SKM-1 treated with dmso at 0.1 percent for 144 hours (cell line): ENCODE measurements around the gene SRGAP3.
A peak's percentile ranks its signal among the peaks of the same experiment; 100 is the strongest.

ENCODE experiments used
- DNase-seq: peaks from one replicate; lab custom pipeline; 2025; ENCODE audit not compliant: unreplicated experiment; lab: John Stamatoyannopoulos, UW

SRGAP3 gene

GRCh38 chr3:9026320-9027045 is 223.0 kb downstream of the SRGAP3 start:
- DNase-seq = no peak

GRCh38 chr3:9024341-9024740 is 225.1 kb downstream of the SRGAP3 start:
- no peak for DNase-seq

- DNase-seq = no peak
Measured at GRCh38 chr3:9023226-9023590, 226.2 kb downstream of the SRGAP3 start.

GRCh38 chr3:9022305-9023225 is 226.9 kb downstream of the SRGAP3 start:
- DNase-seq = no peak

GRCh38 chr3:9021271-9022009 is 228.0 kb downstream of the SRGAP3 start:
- DNase-seq = no peak

GRCh38 chr3:9020426-9020825 is 229.0 kb downstream of the SRGAP3 start:
- no peak for DNase-seq

- no peak for DNase-seq
Measured at GRCh38 chr3:9019259-9019961, 230.0 kb downstream of the SRGAP3 start.

GRCh38 chr3:9015250-9015649 is 234.2 kb downstream of the SRGAP3 start:
- DNase-seq = no peak

GRCh38 chr3:9013782-9014563 is 235.5 kb downstream of the SRGAP3 start:
- DNase-seq = no peak

GRCh38 chr3:9012521-9012920 is 236.9 kb downstream of the SRGAP3 start:
- DNase-seq = peak; percentile 3

- DNase-seq = no peak
Measured at GRCh38 chr3:9009976-9010545, 239.4 kb downstream of the SRGAP3 start.

- no peak for DNase-seq
Measured at GRCh38 chr3:9008550-9009255, 240.7 kb downstream of the SRGAP3 start.

- no peak for DNase-seq
Measured at GRCh38 chr3:9007928-9008327, 241.5 kb downstream of the SRGAP3 start.

- no peak for DNase-seq
Measured at GRCh38 chr3:9007213-9007612, 242.2 kb downstream of the SRGAP3 start.

GRCh38 chr3:9000041-9000440 is 249.4 kb downstream of the SRGAP3 start:
- no peak for DNase-seq

- no peak for DNase-seq
Measured at GRCh38 chr3:8997151-8997550, 252.3 kb downstream of the SRGAP3 start.

GRCh38 chr3:8996681-8997121 is 252.7 kb downstream of the SRGAP3 start:
- DNase-seq = no peak

GRCh38 chr3:8996216-8996615 is 253.2 kb downstream of the SRGAP3 start:
- DNase-seq = no peak

- DNase-seq = no peak
Measured at GRCh38 chr3:8994226-8994625, 255.2 kb downstream of the SRGAP3 start.
